Effector memory CD8-positive, alpha-beta T cell (primary cell): ENCODE measurements around the gene ASCC1.
"Not testable (repeated sequence)": the region's sequence is repeated elsewhere in the genome, so short reads cannot be mapped to it uniquely, and the experiment has no call there.

Source experiments
- ATAC-seq: fragments of 150-1000 bp; cut with Tn5 transposase; replicated peaks from 2 replicates; pipeline ENCODE4 v1.10.0; 2021; ENCODE audit warnings: mild to moderate bottlenecking, moderate library complexity
- DNase-seq, 3 experiments: peaks; one replicate each; pipeline ENCODE4 v3.0.0; 2021
- H3K27ac Mint-ChIP-seq, 2 donors: one replicate each; pipeline ENCODE4 v1.8.0; 2022; ENCODE audit warnings: mild to moderate bottlenecking in 2 of 2, mixed read lengths in 2 of 2, moderate library complexity in 2 of 2
- H3K27me3 Mint-ChIP-seq, 2 donors: one replicate each; pipeline ENCODE4 v1.8.0; 2022; ENCODE audit warnings: mixed read lengths in 2 of 2
- H3K36me3 Mint-ChIP-seq: one replicate; pipeline ENCODE4 v1.8.0; 2022; ENCODE audit warnings: mild to moderate bottlenecking, moderate library complexity, mixed read lengths; ENCODE audit not compliant: insufficient read depth
- H3K4me1 Mint-ChIP-seq, 2 donors: one replicate each; pipeline ENCODE4 v1.8.0; 2022; ENCODE audit warnings: low read depth in 2 of 2, mixed read lengths in 2 of 2
- H3K4me3 Mint-ChIP-seq, 2 donors: one replicate each; pipeline ENCODE4 v1.8.0; 2022; ENCODE audit warnings: mild to moderate bottlenecking in 2 of 2, mixed read lengths in 2 of 2, moderate library complexity in 2 of 2
- H3K9me3 Mint-ChIP-seq, 2 donors: one replicate each; pipeline ENCODE4 v1.8.0; 2022; ENCODE audit warnings: mixed read lengths in 2 of 2

ASCC1 gene

DNA sequence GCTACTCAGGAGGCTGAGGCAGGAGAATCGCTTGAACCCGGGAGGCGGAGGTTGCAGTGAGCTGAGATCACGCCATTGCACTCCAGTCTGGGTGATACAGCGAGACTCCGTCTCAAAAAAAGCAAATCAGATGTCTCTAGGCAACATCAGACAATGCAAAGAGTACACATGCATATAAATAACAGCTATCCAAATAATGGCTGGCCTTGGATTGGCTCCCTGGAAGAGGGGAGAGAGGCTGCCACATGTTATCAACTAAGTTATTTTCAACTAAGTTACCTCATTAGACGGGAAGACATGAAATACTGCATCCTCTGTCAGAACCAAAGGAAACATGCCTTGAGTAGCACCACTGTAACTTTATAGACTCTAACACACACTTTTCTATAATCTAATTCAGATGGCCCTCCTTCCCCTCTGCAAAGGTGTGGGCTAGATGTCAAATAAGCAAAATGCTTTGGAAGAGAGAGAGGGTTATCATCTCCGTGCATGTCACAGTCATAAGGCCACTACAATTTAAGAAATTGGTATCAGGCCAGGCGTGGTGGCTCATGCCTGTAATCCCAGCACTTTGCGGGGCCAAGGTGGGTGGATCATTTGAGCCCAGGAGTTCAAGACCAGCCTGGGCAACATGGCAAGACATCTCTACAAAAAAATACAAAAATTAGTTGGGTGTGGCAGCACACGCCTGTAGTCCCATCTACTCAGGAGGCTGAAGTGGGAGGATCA lies 105.2 kb downstream of the ASCC1 start:
- ATAC-seq: no peak
- no peak overlapping the region for H3K27ac Mint-ChIP-seq

DNA sequence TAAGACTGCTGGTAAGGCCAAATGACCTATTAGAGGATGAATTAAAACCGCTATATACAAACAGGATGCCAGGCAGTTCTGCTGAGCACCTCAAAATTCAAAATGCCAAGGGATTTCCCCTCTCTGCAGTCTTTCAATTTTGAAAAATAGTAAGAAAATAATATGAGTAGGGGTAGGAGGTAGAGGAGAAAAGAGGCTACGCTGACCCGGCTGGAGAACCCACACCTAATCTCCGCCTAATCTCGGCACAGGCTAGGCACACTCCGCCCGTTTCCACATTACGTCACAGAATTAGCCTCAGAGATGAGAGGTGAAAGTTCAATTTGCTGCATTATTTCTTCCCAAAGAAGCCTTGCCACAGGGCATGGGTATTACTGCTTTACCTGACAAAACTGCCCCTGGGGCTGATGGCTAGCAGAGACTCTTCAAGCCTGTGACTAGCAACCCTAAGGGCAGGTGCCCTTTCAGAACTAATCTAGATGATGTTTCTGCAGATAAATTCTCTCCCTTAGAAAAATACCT lies 106.4 kb downstream of the ASCC1 start:
- peak overlapping the region; percentile 60 to 82 for H3K27ac Mint-ChIP-seq
- H3K4me1 Mint-ChIP-seq: peaks cover 28 to 34% of the 10 kb centered on the region in 2 donors
- no peaks in the 10 kb centered on the region for H3K36me3 Mint-ChIP-seq
- DNase-seq (no peak), ATAC-seq (peak; percentile 61)
- H3K9me3 Mint-ChIP-seq: no peaks in the 10 kb centered on the region
- H3K4me3 Mint-ChIP-seq: peak overlapping the region in 1 of 2 donors; percentile 51
- H3K27me3 Mint-ChIP-seq: no peaks in the 10 kb centered on the region

More for the DNA sequence above, 105.2 kb downstream of the ASCC1 start:
- no peak for DNase-seq
- H3K4me3 Mint-ChIP-seq: no peak overlapping the region
- no peaks in the 10 kb centered on the region for H3K27me3 Mint-ChIP-seq
- H3K4me1 Mint-ChIP-seq: peaks cover 31 to 34% of the 10 kb centered on the region in 2 donors
- H3K36me3 Mint-ChIP-seq: no peaks in the 10 kb centered on the region
- H3K9me3 Mint-ChIP-seq: no peaks in the 10 kb centered on the region

DNA sequence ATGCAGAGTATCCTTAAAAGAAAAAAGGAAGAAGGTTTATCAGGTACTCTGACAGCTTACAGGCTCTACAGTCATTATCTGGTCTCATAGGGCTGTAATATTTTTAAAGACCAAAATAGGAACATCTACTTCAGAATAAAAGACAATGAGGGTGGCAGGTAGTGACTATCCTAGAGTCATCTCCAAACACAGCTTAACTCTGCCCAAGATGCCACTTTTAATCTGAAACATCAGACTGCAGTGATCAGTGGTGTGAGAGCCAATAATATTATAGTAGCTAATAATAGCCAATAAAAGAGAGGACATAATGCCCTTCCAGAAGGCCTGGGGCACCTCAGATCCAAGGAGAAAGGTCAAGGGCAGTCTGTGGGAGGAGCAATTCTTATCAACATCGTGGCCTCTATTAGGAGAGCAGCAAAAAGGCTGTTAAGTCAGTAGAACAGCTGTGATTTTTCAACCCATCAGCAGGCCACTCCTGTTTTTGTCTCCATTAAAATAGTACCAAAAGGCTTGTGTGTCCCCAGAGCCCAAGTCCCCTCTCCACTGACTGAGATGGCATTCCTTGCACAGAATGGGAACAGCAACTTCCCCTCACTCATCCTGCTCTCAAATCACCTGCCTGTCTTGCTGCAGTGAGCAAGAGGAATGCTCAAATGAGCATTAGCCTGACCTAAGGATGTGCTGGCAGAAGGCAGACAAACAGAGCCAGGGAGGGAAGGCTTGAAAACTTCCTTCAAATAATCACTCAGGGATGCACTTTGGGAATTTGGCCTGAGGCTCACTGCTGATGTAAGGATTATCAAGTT lies 107.0 kb downstream of the ASCC1 start:
- Mint-ChIP-seq H3K36me3 (no peaks in the 10 kb centered on the region), H3K27ac (peak overlapping the region in 1 of 2 donors; percentile 82), H3K4me1 (peaks cover 28 to 34% of the 10 kb centered on the region in 2 donors), H3K27me3 (no peaks in the 10 kb centered on the region), H3K4me3 (peak overlapping the region; percentile 61 to 66), H3K9me3 (no peaks in the 10 kb centered on the region)
- DNase-seq: no peak
- ATAC-seq: peak; percentile 9

DNA sequence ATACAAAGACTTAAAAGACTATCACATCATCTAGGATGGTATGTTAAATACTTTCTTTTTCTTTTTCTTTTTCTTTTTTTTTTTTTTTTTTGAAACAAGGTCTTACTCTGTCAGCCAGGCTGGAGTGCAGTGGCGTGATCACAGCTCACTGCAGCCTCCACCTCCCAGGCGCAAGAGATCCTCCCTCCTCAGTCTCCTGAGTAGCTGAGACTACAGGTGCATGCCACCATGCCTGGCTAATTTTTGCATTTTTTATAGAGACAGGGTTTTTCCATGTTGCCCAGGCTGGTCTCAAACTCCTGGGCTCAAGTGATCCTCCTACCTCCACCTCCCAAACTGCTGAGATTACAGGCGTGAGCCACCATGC lies 108.1 kb downstream of the ASCC1 start:
- peak overlapping the region; percentile 82 to 86 for H3K27ac Mint-ChIP-seq
- not testable (repeated sequence) for H3K36me3 Mint-ChIP-seq
- H3K4me3 Mint-ChIP-seq: peak overlapping the region in 1 of 2 donors; percentile 66

DNA sequence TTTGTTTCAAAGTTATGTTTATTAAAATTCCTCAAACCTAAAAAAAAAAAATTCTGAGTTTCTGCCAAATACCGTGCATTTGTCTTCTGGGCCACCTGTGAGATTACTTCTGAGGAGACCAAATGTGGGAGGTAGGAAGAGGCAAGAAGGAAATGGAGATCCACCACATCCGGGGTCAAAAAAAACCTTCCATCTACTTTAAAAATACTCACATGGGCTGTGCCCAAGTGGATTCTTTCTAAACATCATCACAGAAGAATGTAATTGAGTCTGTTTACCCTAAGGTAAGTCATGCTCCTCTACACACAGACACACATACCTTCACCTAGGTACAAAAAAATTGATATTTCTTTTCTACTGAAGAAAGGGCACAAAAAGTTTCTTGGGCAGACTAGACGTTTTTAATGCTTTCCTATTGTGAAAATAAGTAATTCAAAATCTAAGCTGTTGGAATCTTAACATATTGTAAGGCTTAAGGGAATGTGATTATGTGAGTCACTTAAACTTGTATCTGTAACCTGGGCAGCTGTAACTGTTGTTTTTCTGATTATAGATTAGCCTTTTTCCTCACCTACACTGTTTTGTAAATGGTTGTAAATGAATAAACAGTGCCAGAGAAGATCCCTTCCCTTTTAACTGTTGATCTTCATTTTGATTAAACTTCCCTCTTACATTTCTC lies 108.6 kb downstream of the ASCC1 start:
- DNase-seq (peak in 2 of 3 experiments; percentile 2 to 4), ATAC-seq (peak; percentile 89)
- Mint-ChIP-seq H3K36me3 (no peaks in the 10 kb centered on the region), H3K27me3 (no peaks in the 10 kb centered on the region), H3K4me3 (peak overlapping the region; percentile 59 to 66), H3K4me1 (peaks cover 28 to 40% of the 10 kb centered on the region in 2 donors), H3K9me3 (no peaks in the 10 kb centered on the region), H3K27ac (peak overlapping the region; percentile 78 to 86)

More for the DNA sequence above, 108.1 kb downstream of the ASCC1 start:
- ATAC-seq, H3K9me3 Mint-ChIP-seq, DNase-seq, H3K27me3 Mint-ChIP-seq: not testable (repeated sequence)
- H3K4me1 Mint-ChIP-seq: peaks cover 28 to 40% of the 10 kb centered on the region in 2 donors

DNA sequence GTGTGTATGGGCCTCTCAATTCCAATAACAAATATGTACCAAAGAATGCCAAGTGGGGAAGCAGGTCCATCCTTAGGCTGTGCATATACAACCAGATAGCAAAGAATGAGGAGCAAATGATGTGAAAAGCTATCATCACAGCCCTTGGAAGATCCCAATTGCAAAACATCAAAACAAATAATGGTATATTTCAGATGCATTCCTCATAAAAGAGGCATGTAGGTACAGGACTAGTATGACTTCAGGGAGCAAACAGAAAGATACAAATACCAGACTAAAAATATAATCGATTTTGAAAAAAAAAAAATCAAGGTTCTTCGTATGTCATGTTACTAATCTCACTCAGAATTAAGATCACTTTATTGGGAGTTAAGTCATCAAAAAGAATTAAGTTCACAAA lies 109.2 kb downstream of the ASCC1 start:
- DNase-seq (no peak), ATAC-seq (no peak)
- Mint-ChIP-seq H3K9me3 (no peaks in the 10 kb centered on the region), H3K4me1 (peaks cover 28 to 40% of the 10 kb centered on the region in 2 donors), H3K27me3 (no peaks in the 10 kb centered on the region), H3K4me3 (peak overlapping the region; percentile 59 to 66), H3K36me3 (no peaks in the 10 kb centered on the region), H3K27ac (peak overlapping the region; percentile 78 to 86)

DNA sequence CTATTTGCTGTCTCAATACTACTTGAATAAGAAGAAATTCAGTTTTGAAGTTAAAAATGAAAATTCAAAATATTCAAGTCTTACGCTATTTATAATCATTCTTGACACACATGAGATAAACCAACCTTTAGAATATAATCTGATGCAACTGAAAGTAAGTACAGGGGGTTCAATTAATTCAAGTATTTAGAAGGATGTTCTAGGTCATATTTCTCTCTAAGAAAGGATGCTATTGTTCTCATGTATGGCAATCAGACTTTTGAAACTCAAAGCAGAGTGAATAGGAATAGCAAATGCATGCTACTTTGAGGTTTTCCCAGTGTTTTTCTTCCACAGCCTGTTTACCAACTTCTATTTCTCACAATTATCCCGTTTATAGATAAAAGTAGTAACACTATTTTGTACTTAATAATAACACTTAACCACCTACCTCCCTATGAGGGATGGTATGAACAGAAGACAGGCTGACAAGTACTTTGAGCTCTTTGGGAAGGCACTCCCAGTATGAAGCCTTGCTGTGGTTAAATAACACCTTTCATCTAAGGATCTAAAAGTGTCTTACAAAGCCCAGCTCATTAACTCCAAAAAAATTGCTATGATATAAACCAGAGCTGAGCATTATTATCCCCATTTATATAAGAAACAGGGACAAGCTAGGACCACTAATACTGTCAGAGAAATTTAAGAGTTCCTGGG lies 109.8 kb downstream of the ASCC1 start:
- Mint-ChIP-seq H3K4me3 (peak overlapping the region; percentile 59 to 66), H3K36me3 (peaks cover 1% of the 10 kb centered on the region), H3K4me1 (peaks cover 28 to 40% of the 10 kb centered on the region in 2 donors), H3K9me3 (no peaks in the 10 kb centered on the region), H3K27ac (peak overlapping the region; percentile 78 to 86), H3K27me3 (no peaks in the 10 kb centered on the region)
- DNase-seq (no peak), ATAC-seq (no peak)

DNA sequence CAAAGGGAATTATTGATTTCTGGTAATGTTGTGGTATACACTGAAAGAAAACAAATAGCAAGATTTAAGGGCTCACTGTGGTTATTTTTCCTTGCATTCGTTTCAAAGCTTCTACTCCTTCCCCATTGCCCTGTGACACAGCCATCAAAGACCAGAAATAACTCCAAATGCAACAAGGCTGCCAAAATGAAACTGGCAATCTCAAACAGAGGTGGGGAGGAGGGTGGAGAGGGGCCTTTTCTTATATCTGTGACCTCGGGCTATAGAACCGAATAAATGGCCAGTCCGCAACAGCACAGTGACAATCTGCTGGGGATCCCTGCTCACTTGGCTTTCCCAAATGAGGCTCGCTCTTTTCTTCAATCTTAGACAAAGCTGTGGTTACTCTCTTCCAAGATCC lies 110.4 kb downstream of the ASCC1 start:
- ATAC-seq: no peak

DNA sequence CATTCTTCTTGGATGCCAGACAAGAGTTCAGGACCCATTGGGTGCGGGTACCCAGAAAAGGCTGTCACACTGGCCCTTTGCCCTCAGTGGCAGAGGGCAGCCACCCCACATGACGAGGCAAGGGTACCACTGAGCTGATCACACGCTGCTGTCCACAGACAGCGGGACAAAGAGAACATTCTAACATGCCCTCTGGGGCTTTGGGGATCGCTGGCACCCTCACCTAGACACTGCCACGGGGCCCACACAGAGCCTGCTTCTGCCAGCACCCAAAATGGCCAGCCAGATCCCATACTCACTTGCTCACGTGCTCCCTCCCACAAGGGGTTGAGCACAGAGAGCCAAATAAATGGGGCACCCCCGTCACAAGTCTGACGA lies 111.0 kb downstream of the ASCC1 start:
- H3K36me3 Mint-ChIP-seq: peaks cover 9% of the 10 kb centered on the region
- H3K27me3 Mint-ChIP-seq: no peaks in the 10 kb centered on the region
- DNase-seq (no peak), ATAC-seq (no peak)
- H3K9me3 Mint-ChIP-seq: no peaks in the 10 kb centered on the region
- H3K4me3 Mint-ChIP-seq: no peak overlapping the region
- H3K4me1 Mint-ChIP-seq: peaks cover 27 to 38% of the 10 kb centered on the region in 2 donors
- H3K27ac Mint-ChIP-seq: no peak overlapping the region

More for the DNA sequence above, 110.4 kb downstream of the ASCC1 start:
- H3K4me3 Mint-ChIP-seq: no peak overlapping the region
- no peaks in the 10 kb centered on the region for H3K27me3 Mint-ChIP-seq
- H3K4me1 Mint-ChIP-seq: peaks cover 28 to 40% of the 10 kb centered on the region in 2 donors
- H3K9me3 Mint-ChIP-seq: no peaks in the 10 kb centered on the region
- H3K27ac Mint-ChIP-seq: peak overlapping the region in 1 of 2 donors; percentile 86
- DNase-seq: no peak
- peaks cover 6% of the 10 kb centered on the region for H3K36me3 Mint-ChIP-seq

DNA sequence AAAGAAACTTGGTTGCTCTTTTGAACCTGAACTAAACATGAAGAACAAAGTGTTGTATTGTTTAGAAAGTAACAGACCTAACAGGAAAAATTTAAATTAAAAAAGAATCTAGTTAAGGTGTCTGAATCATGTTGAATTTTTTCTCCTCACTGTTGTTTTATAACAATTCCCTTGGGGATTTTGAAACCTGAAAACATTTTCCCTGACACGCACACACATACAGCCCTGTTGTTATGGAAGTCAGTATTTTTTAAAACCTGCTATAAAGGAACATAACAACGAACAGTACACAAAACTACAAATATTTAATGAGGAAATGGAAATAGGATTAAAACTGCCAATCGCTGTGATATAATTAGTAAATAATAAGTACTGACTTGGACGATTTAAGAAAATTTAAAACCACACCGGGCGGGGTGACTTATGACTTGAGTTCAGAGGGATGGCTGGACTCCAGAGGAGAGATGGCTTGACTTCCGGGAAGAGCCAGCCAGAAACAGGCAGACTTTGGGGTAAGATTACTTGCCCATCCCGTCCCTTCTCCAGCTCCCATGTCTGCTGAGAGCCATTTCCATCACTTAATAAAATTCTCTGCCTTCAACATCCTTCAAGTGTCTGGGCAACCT lies 111.5 kb downstream of the ASCC1 start:
- Mint-ChIP-seq H3K36me3 (peaks cover 9% of the 10 kb centered on the region), H3K27ac (peak overlapping the region in 1 of 2 donors; percentile 50), H3K4me3 (no peak overlapping the region), H3K9me3 (no peaks in the 10 kb centered on the region), H3K4me1 (peaks cover 22 to 36% of the 10 kb centered on the region in 2 donors), H3K27me3 (no peaks in the 10 kb centered on the region)
- DNase-seq (no peak), ATAC-seq (no peak)

DNA sequence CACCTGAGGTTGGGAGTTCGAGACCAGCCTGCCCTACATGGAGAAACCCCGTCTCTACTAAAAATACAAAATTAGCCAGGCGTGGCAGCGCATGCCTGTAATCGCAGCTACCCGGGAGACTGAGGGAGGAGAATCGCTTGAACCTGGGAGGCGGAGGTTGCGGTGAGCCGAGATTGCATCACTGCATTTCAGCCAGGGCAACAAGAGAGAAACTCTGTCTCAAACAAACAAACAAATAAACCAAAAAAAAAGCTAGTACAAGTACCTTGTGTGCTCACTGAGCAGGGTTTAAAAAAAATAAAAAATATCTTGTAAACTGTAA lies 116.5 kb downstream of the ASCC1 start:
- Mint-ChIP-seq H3K27ac (no peak overlapping the region), H3K4me1 (peaks cover 0 to 14% of the 10 kb centered on the region in 2 donors), H3K9me3 (no peaks in the 10 kb centered on the region), H3K27me3 (no peaks in the 10 kb centered on the region), H3K4me3 (no peak overlapping the region), H3K36me3 (peaks cover 9% of the 10 kb centered on the region)
- DNase-seq (no peak), ATAC-seq (no peak)

DNA sequence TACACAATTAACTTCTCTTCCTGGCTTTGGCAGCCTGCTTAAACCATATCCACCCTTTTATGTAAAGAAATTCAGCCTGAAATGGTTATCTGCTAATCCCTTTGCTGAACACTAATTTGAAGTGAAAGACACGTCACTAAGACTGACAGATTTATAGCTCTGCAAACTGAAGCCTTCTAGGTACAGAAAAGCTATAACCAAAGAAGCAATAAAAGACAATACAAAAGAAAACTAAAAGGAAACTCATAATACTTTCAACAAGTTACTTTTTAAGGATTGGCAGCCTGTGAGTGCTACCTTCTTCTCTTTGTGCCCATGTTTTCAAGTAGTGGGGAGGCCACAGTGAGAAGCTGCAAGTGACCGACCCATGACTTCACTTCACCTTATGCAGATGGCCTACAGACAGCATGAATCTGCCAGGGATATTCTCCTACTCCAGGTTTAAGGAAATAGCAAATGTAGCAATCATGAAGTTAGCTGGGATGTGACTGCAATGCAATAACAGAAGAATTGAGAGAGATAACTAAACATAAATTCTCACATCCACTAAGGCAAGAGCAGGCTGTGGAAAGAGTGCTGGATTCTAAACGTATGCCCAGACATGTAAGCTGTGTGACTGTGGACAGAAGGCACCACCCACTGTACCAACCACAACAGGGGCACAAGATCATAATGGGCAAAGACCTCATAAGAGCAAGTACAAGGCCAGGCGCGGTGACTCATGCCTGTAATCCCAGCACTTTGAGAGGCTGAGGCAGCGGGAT lies 117.1 kb downstream of the ASCC1 start:
- Mint-ChIP-seq H3K27ac (no peak overlapping the region), H3K9me3 (no peaks in the 10 kb centered on the region), H3K4me1 (peaks cover 0 to 14% of the 10 kb centered on the region in 2 donors), H3K4me3 (no peak overlapping the region), H3K27me3 (no peaks in the 10 kb centered on the region), H3K36me3 (peaks cover 9% of the 10 kb centered on the region)
- DNase-seq (no peak), ATAC-seq (no peak)
